H1 (cell line): Measurements from ENCODE around the gene SOX13. TPM values are rescaled to one million over a fixed set of nuclear protein-coding genes. Genes with fewer than 3 reads are reported as not detected.
A peak's percentile ranks its signal among the peaks of the same experiment; 100 is the strongest.

Source experiments
- CTCF ChIA-PET: fragments of 300-600 bp; sonication (Branson Sonifier 250); formaldehyde crosslinking; loops from one replicate; lab custom pipeline; 2021; ENCODE audit not compliant: partially characterized antibody; lab: Charles Lee
- POLR2A ChIA-PET: fragments of 300-600 bp; sonication (Branson Sonifier 250); formaldehyde crosslinking; loops from one replicate; lab custom pipeline; 2021; ENCODE audit warnings: inconsistent platforms; ENCODE audit not compliant: partially characterized antibody; lab: Charles Lee
- DNase-seq, 2 experiments: peaks; one replicate each; pipeline versions ENCODE4 v3.0.0 to v3.0.0-alpha.2; 2010 to 2022; ENCODE audit warnings: low spot score in 2 of 2, low read depth in 1 of 2, mixed read lengths in 1 of 2
- FAIRE-seq: peaks from 2 replicates; lab custom pipeline; 2011; peaks lifted over from hg19 to GRCh38; lab: Jason Lieb, UNC
- H2AFZ ChIP-seq: 2 replicates; pipeline ENCODE4 v1.8.1; 2012; ENCODE audit warnings: low read length, inconsistent platforms
- H2AK5ac ChIP-seq: 2 replicates; pipeline ENCODE4 v1.6.1; 2013; ENCODE audit warnings: low read depth, low read length
- H2BK120ac ChIP-seq: replicated peaks from 2 replicates; pipeline ENCODE3; 2013; ENCODE audit warnings: low read depth, low read length, inconsistent platforms
- H2BK12ac ChIP-seq: 2 replicates; pipeline ENCODE4 v1.6.1; 2013; ENCODE audit warnings: low read depth, low read length
- H2BK15ac ChIP-seq: 2 replicates; pipeline ENCODE4 v1.6.1; 2013; ENCODE audit warnings: low read length
- H2BK20ac ChIP-seq: 2 replicates; pipeline ENCODE4 v1.6.1; 2013; ENCODE audit warnings: low read length
- H2BK5ac ChIP-seq: 2 replicates; pipeline ENCODE4 v1.6.1; 2013; ENCODE audit warnings: low read depth, low read length
- H3K14ac ChIP-seq: 2 replicates; pipeline ENCODE4 v1.6.1; 2013; ENCODE audit warnings: inconsistent platforms; ENCODE audit not compliant: insufficient read length
- H3K18ac ChIP-seq: 2 replicates; pipeline ENCODE4 v1.6.1; 2013; ENCODE audit warnings: low read length; ENCODE audit errors: extremely low read depth
- H3K23ac ChIP-seq: 2 replicates; pipeline ENCODE4 v1.6.1; 2013; ENCODE audit warnings: inconsistent platforms; ENCODE audit not compliant: insufficient read length
- H3K23me2 ChIP-seq: 2 replicates; pipeline ENCODE4 v1.6.1; 2013; ENCODE audit warnings: low read depth, low read length
- H3K27ac ChIP-seq: 2 replicates; pipeline ENCODE4 v1.6.1; 2011; ENCODE audit warnings: low read depth, low read length, inconsistent platforms
- H3K27me3 ChIP-seq, 4 experiments: replicated peaks in 1 of 4; 1 replicate in 1 of 4; 2 replicates in 3 of 4; pipeline versions ENCODE4 v1.6.1 to v1.8.1; 2011 to 2013; ENCODE audit warnings: low read length in 3 of 4, mild to moderate bottlenecking in 3 of 4, inconsistent platforms in 2 of 4, mixed read lengths in 2 of 4, moderate library complexity in 1 of 4; ENCODE audit not compliant: control insufficient read depth in 3 of 4, insufficient read depth in 3 of 4; ENCODE audit errors: extremely low read depth in 1 of 4
- H3K36me3 ChIP-seq, 4 experiments: 2 replicates each; pipeline versions ENCODE4 v1.6.1 to v1.8.1; 2011 to 2013; ENCODE audit warnings: mild to moderate bottlenecking in 4 of 4, low read length in 3 of 4, moderate library complexity in 2 of 4, control low read depth in 1 of 4, inconsistent platforms in 1 of 4; ENCODE audit not compliant: insufficient read depth in 4 of 4, control insufficient read depth in 2 of 4
- H3K4ac ChIP-seq: replicated peaks from 2 replicates; pipeline ENCODE3; 2013; ENCODE audit warnings: low read length, low read depth, mixed read lengths, inconsistent platforms; ENCODE audit not compliant: insufficient read length
- H3K4me1 ChIP-seq, 4 experiments: replicated peaks in 1 of 4; 1 replicate in 1 of 4; 2 replicates in 3 of 4; pipeline versions ENCODE4 v1.6.1 to v1.8.1; 2011 to 2013; ENCODE audit warnings: low read length in 3 of 4, inconsistent platforms in 2 of 4, mixed read lengths in 1 of 4; ENCODE audit not compliant: insufficient read depth in 4 of 4, control insufficient read depth in 3 of 4
- H3K4me2 ChIP-seq, 2 experiments: 2 replicates each; pipeline versions ENCODE4 v1.6.1 to v1.8.1; 2011 to 2013; ENCODE audit warnings: low read depth in 2 of 2, low read length in 2 of 2, control low read depth in 1 of 2, inconsistent platforms in 1 of 2, mild to moderate bottlenecking in 1 of 2; ENCODE audit not compliant: insufficient read depth in 1 of 2
- H3K4me3 ChIP-seq, 4 experiments: fragments of 200-600, 300-600 bp in 1 of 4; sonication (generic), shearing (Covaris generic), sonication (Bioruptor Twin) in 1 of 4; 2 replicates each; pipeline versions ENCODE4 v1.5.1 to v1.8.1; 2011 to 2016; ENCODE audit warnings: low read length in 4 of 4, low read depth in 3 of 4, control low read depth in 2 of 4, inconsistent platforms in 2 of 4, mild to moderate bottlenecking in 2 of 4, mixed read lengths in 1 of 4, moderate library complexity in 1 of 4; ENCODE audit not compliant: insufficient read depth in 2 of 4; ENCODE audit errors: extremely low read depth in 1 of 4
- H3K56ac ChIP-seq: replicated peaks from 2 replicates; pipeline ENCODE3; 2013; ENCODE audit warnings: low read depth, mild to moderate bottlenecking, mixed read lengths, low read length, inconsistent platforms; ENCODE audit not compliant: insufficient read length
- H3K79me1 ChIP-seq: 2 replicates; pipeline ENCODE4 v1.6.1; 2013; ENCODE audit warnings: low read depth, low read length, control low read depth
- H3K79me2 ChIP-seq, 2 experiments: 2 replicates each; pipeline versions ENCODE4 v1.6.1 to v1.8.1; 2012 to 2013; ENCODE audit warnings: low read length in 2 of 2, mild to moderate bottlenecking in 2 of 2, inconsistent platforms in 1 of 2; ENCODE audit not compliant: insufficient read depth in 2 of 2, control insufficient read depth in 1 of 2
- H3K9ac ChIP-seq, 4 experiments: replicated peaks in 1 of 4; 1 replicate in 1 of 4; 2 replicates in 3 of 4; pipeline versions ENCODE4 v1.6.1 to v1.8.1; 2011 to 2013; ENCODE audit warnings: low read depth in 3 of 4, low read length in 3 of 4, control low read depth in 2 of 4, mild to moderate bottlenecking in 2 of 4, moderate library complexity in 2 of 4, inconsistent platforms in 1 of 4; ENCODE audit errors: extremely low read depth in 1 of 4
- H3K9me3 ChIP-seq, 2 experiments: 2 replicates each; pipeline versions ENCODE4 v1.6.1 to v1.8.1; 2012 to 2013; ENCODE audit warnings: mild to moderate bottlenecking in 2 of 2, moderate library complexity in 2 of 2, control low read depth in 1 of 2, inconsistent platforms in 1 of 2, low read depth in 1 of 2, low read length in 1 of 2, mixed read lengths in 1 of 2; ENCODE audit not compliant: insufficient read depth in 2 of 2
- H4K20me1 ChIP-seq, 2 experiments: replicated peaks in 1 of 2; 2 replicates each; pipeline versions ENCODE3 to v1.8.1; 2011 to 2013; ENCODE audit warnings: inconsistent platforms in 2 of 2, low read length in 2 of 2, mild to moderate bottlenecking in 1 of 2; ENCODE audit not compliant: insufficient read depth in 2 of 2, control insufficient read depth in 1 of 2
- H4K5ac ChIP-seq: 2 replicates; pipeline ENCODE4 v1.6.1; 2013; ENCODE audit warnings: low read length, low read depth, mixed read lengths, inconsistent platforms; ENCODE audit not compliant: insufficient read length
- H4K8ac ChIP-seq: 2 replicates; pipeline ENCODE4 v1.8.0; 2013; ENCODE audit warnings: mild to moderate bottlenecking, moderate library complexity, low read length, inconsistent platforms; ENCODE audit not compliant: insufficient read depth; ENCODE audit errors: extremely low read depth
- H4K91ac ChIP-seq: replicated peaks from 2 replicates; pipeline ENCODE3; 2013; ENCODE audit warnings: low read length, mixed read lengths, inconsistent platforms; ENCODE audit not compliant: insufficient read length
- EGR1 ChIP-seq: IDR thresholded peaks from 2 replicates; pipeline ENCODE4 v1.6.1; 2011; ENCODE audit warnings: low read depth, low read length, borderline replicate concordance
- GTF2F1 ChIP-seq: IDR thresholded peaks from 2 replicates; pipeline ENCODE4 v1.6.1; 2012; ENCODE audit warnings: low read depth, low read length, improper control_type of control experiment, borderline replicate concordance
- MAX ChIP-seq: IDR thresholded peaks from 2 replicates; pipeline ENCODE4 v1.6.1; 2012; ENCODE audit warnings: inconsistent platforms
- RNF2 ChIP-seq: fragments of 200-900, 300-1000 bp; sonication (generic); IDR thresholded peaks from 2 replicates; pipeline ENCODE4 v1.7.1; 2016; ENCODE audit warnings: borderline replicate concordance, low read depth, mild to moderate bottlenecking, antibody characterized with exemption, low read length; ENCODE audit not compliant: poor library complexity, severe bottlenecking; ENCODE audit errors: missing control alignments
- WGBS, 2 experiments: shearing (Covaris generic) in 1 of 2; methylation state at CpG; one replicate each; pipeline versions ENCODE4 v1.1.6 to v1.1.7; 2013 to 2015; ENCODE audit warnings: low lambda C conversion rate in 2 of 2, mixed read lengths in 2 of 2, inconsistent platforms in 1 of 2, low coverage in 1 of 2, missing lambda C conversion rate in 1 of 2; ENCODE audit not compliant: insufficient replicate concordance in 2 of 2, insufficient coverage in 1 of 2, insufficient read length in 1 of 2; ENCODE audit errors: extremely low coverage in 1 of 2, missing lambda C conversion rate in 1 of 2; 5-methylcytosine and 5-hydroxymethylcytosine counted together
- polyA plus RNA-seq, 7 experiments: library from polyadenylated mRNA; depleted of rRNA in 3 of 7; stranded (reverse) in 5 of 7; unstranded in 2 of 7; fragments of >200 nt in 5 of 7; fragments of 200-250 nt in 2 of 7; gene quantifications; 1 replicate in 5 of 7; 2 replicates in 1 of 7; 4 replicates in 1 of 7; pipeline versions ENCODE4 v1.2.1 to v1.2.3, GENCODE V29; 2011 to 2013; ENCODE audit warnings: missing spikeins in 2 of 7, mixed read lengths in 2 of 7
- total RNA-seq: library from RNA; stranded (reverse); fragmentation: NEBNext Ultra II Directional; extraction: Animal tissue kit (Norgen Biotek cat#: 25700); gene quantifications from 2 replicates; pipeline ENCODE4 v1.2.1, GENCODE V29; 2021

SOX13 gene
- total and polyA plus RNA-seq, 2 of the 8 experiments (the other 6 are each of a cell fraction or from before 2014, with no cell fraction given) = 113 to 173 TPM

- H2BK20ac ChIP-seq = no peak overlapping the region
- no peak overlapping the region for H3K4me2 ChIP-seq
- H3K4ac ChIP-seq = no peak overlapping the region
- CTCF ChIA-PET = interaction anchor here (0.5 to 7.6 kb wide), 9 partner anchors 10 to 246 kb away, joined by 3 to 105 read pairs (median 3); no protein-coding TSS in a partner anchor
- POLR2A ChIA-PET = interaction anchor here (0.8 to 2.2 kb wide), 5 partner anchors 9 to 251 kb away, joined by 3 to 9 read pairs (median 5); no protein-coding TSS in a partner anchor
- WGBS, 2 experiments = 96% methylated on average over 4 of the region's 4 CpGs; no CpG with 5 or more reads in 1 of the 2 experiments
- no peaks in the 10 kb centered on the region; a peak in 1 of 7 replicates for H3K27me3 ChIP-seq
- peak overlapping the region; percentile 56; the same call in 1 of the 2 replicates for H2BK5ac ChIP-seq
- no peak overlapping the region for H4K5ac ChIP-seq
- H3K23me2 ChIP-seq = no peaks in the 10 kb centered on the region
- no peak overlapping the region for H3K14ac ChIP-seq
- no peak overlapping the region for H3K18ac ChIP-seq
- no peak overlapping the region for H3K9ac ChIP-seq
- peaks cover 0 to 8% (median 5%) of the 10 kb centered on the region in 4 experiments; a peak in 3 of 7 replicates for H3K4me1 ChIP-seq
- H3K4me3 ChIP-seq = no peak overlapping the region
- H3K56ac ChIP-seq = no peak overlapping the region
- no peak overlapping the region for H4K8ac ChIP-seq
- H2AK5ac ChIP-seq = no peak overlapping the region
- no peak for TF ChIP-seq RNF2
- no peak for TF ChIP-seq EGR1
- no peak for TF ChIP-seq MAX
- TF ChIP-seq GTF2F1 = no peak
- peaks cover 0 to 59% of the 10 kb centered on the region in 2 experiments; a peak in 2 of 4 replicates for H3K79me2 ChIP-seq
- H3K36me3 ChIP-seq = peaks cover 18 to 68% (median 37%) of the 10 kb centered on the region in 4 experiments
- no peak overlapping the region for H4K91ac ChIP-seq
- DNase-seq (no peak), FAIRE-seq (no peak)
- H2BK12ac ChIP-seq = no peak overlapping the region
- no peak overlapping the region for H2AFZ ChIP-seq
- no peak overlapping the region for H2BK15ac ChIP-seq
- H3K79me1 ChIP-seq = peaks cover 20% of the 10 kb centered on the region
- no peak overlapping the region for H3K23ac ChIP-seq
- H3K9me3 ChIP-seq = no peaks in the 10 kb centered on the region
- H3K27ac ChIP-seq = no peak overlapping the region
- peaks cover 11 to 27% of the 10 kb centered on the region in 2 experiments for H4K20me1 ChIP-seq
- no peak overlapping the region for H2BK120ac ChIP-seq
Observed at GRCh38 chr1:204116539-204116938, 43.6 kb downstream of the SOX13 start.
